B cell (primary cell): Measurements from ENCODE around the gene ZCCHC13. TPM values are rescaled to one million over a fixed set of nuclear protein-coding genes. Genes with fewer than 3 reads are reported as not detected.

Experiments used
- ATAC-seq: fragments of 200-7000 bp; cut with Tn5 transposase; one replicate; pipeline ENCODE4 v1.10.0; 2021; ENCODE audit warnings: low read depth, mild to moderate bottlenecking, moderate number of reproducible peaks, moderate library complexity
- CTCF ChIA-PET: fragments of 350-600 bp; sonication (Branson Sonifier 250); formaldehyde crosslinking; loops from one replicate; lab custom pipeline; 2021; ENCODE audit warnings: antibody characterized with exemption, inconsistent platforms; lab: Charles Lee
- POLR2A ChIA-PET: fragments of 350-600 bp; sonication (Branson Sonifier 250); formaldehyde crosslinking; loops from one replicate; lab custom pipeline; 2021; ENCODE audit warnings: antibody characterized with exemption; lab: Charles Lee
- DNase-seq: peaks from one replicate; pipeline ENCODE4 v3.0.0; 2013
- H2AFZ ChIP-seq: 2 replicates; pipeline ENCODE4 v1.6.1; 2012; ENCODE audit warnings: mild to moderate bottlenecking, low read depth, low read length; ENCODE audit not compliant: insufficient read depth, poor library complexity, severe bottlenecking
- H3K27ac ChIP-seq, 2 donors: 1 replicate in 1 of 2; 2 replicates in 1 of 2; pipeline ENCODE4 v1.5.1; 2012 to 2013; ENCODE audit warnings: low read length in 2 of 2, mild to moderate bottlenecking in 2 of 2, moderate library complexity in 1 of 2
- H3K27me3 ChIP-seq, 4 experiments: fragments of 200-600 bp in 1 of 4; sonication (generic) in 1 of 4; replicated peaks in 1 of 4; 1 replicate in 2 of 4; 2 replicates in 2 of 4; pipeline versions ENCODE4 v1.6.1 to v1.7.0; 2013 to 2016; ENCODE audit warnings: low read length in 3 of 4, mild to moderate bottlenecking in 2 of 4, mixed read lengths in 1 of 4, moderate library complexity in 1 of 4; ENCODE audit not compliant: insufficient read depth in 4 of 4, control insufficient read depth in 3 of 4; ENCODE audit errors: control extremely low read depth in 1 of 4
- H3K36me3 ChIP-seq, 2 experiments: replicated peaks in 1 of 2; 1 replicate in 1 of 2; 2 replicates in 1 of 2; pipeline versions ENCODE4 v1.6.1 to v1.7.1; 2013; ENCODE audit warnings: low read length in 1 of 2; ENCODE audit not compliant: insufficient read depth in 2 of 2, control insufficient read depth in 1 of 2; ENCODE audit errors: control extremely low read depth in 1 of 2, extremely low read depth in 1 of 2
- H3K4me1 ChIP-seq, 2 donors: fragments of 200-600 bp in 1 of 2; sonication (generic) in 1 of 2; 1 replicate in 1 of 2; 2 replicates in 1 of 2; pipeline versions ENCODE4 v1.5.1 to v1.6.1; 2013 to 2017; ENCODE audit warnings: low read length in 2 of 2; ENCODE audit not compliant: control insufficient read depth in 2 of 2, insufficient read depth in 2 of 2
- H3K4me2 ChIP-seq: replicated peaks from 2 replicates; pipeline ENCODE3; 2012; ENCODE audit warnings: mild to moderate bottlenecking, low read depth, low read length; ENCODE audit not compliant: poor library complexity, severe bottlenecking
- H3K4me3 ChIP-seq, 5 experiments: fragments of 200-600 bp in 1 of 5; sonication (generic) in 1 of 5; 1 replicate in 3 of 5; 2 replicates in 2 of 5; pipeline versions ENCODE4 v1.5.1 to v1.7.0; 2011 to 2016; ENCODE audit warnings: low read length in 4 of 5, mild to moderate bottlenecking in 4 of 5, low read depth in 2 of 5, control low read depth in 1 of 5, moderate library complexity in 1 of 5; ENCODE audit not compliant: insufficient read depth in 1 of 5; ENCODE audit errors: control extremely low read depth in 1 of 5, extremely low read depth in 1 of 5
- H3K79me2 ChIP-seq: fragments of 200-600 bp; sonication (generic); one replicate; pipeline ENCODE4 v1.6.0; 2016; ENCODE audit warnings: low read length; ENCODE audit not compliant: control insufficient read depth, insufficient read depth
- H3K9ac ChIP-seq: fragments of 200-600 bp; sonication (generic); 2 replicates; pipeline ENCODE4 v1.6.1; 2017; ENCODE audit warnings: mild to moderate bottlenecking, low read length, moderate library complexity
- H3K9me3 ChIP-seq, 3 donors: one replicate each; pipeline versions ENCODE4 v1.6.1 to v1.7.1; 2013; ENCODE audit warnings: low read length in 2 of 3; ENCODE audit not compliant: control insufficient read depth in 2 of 3, insufficient read depth in 1 of 3; ENCODE audit errors: control extremely low read depth in 1 of 3
- H4K20me1 ChIP-seq: 2 replicates; pipeline ENCODE4 v1.6.0; 2012; ENCODE audit warnings: mild to moderate bottlenecking, low read length; ENCODE audit not compliant: insufficient read depth, control insufficient read depth, poor library complexity, severe bottlenecking
- H3K27ac Mint-ChIP-seq: one replicate; pipeline ENCODE4 v1.8.0; 2021; ENCODE audit warnings: mixed read lengths
- H3K27me3 Mint-ChIP-seq: one replicate; pipeline ENCODE4 v1.8.0; 2021; ENCODE audit warnings: mixed read lengths
- H3K4me1 Mint-ChIP-seq: one replicate; pipeline ENCODE4 v1.8.0; 2021; ENCODE audit warnings: mixed read lengths
- H3K4me3 Mint-ChIP-seq: one replicate; pipeline ENCODE4 v1.8.0; 2021; ENCODE audit warnings: mixed read lengths
- H3K9me3 Mint-ChIP-seq: one replicate; pipeline ENCODE4 v1.8.0; 2022; ENCODE audit warnings: mixed read lengths; ENCODE audit not compliant: insufficient read depth
- EZH2 ChIP-seq: IDR thresholded peaks from 2 replicates; pipeline ENCODE4 v1.6.1; 2012; ENCODE audit warnings: borderline replicate concordance, low read depth, mild to moderate bottlenecking, moderate library complexity, low read length; ENCODE audit not compliant: insufficient read depth, poor library complexity, severe bottlenecking
- whole genome bisulfite sequencing: methylation state at CpG from one replicate; pipeline ENCODE4 v1.1.5; 2013; ENCODE audit warnings: missing lambda C conversion rate; ENCODE audit not compliant: insufficient coverage; 5-methylcytosine and 5-hydroxymethylcytosine counted together
- intact Hi-C: fragments of 100-400 bp; cut with micrococcal nuclease; formaldehyde crosslinking; loops from one replicate; pipeline ENCODE4 v1.10.0; 2022
- polyA plus RNA-seq: library from polyadenylated mRNA; depleted of rRNA; stranded (reverse); fragments of >200 nt; gene quantifications from 2 replicates; pipeline ENCODE4 v1.2.3, GENCODE V29; 2012
- total RNA-seq, 2 donors: library from RNA; stranded (reverse); fragments of 120-200 nt in 1 of 2; gene quantifications; 1 replicate in 1 of 2; 2 replicates in 1 of 2; pipeline versions ENCODE4 v1.2.3 to v1.2.4, GENCODE V29; 2013 to 2022
- TF ChIP-seq, protein P1 (sequence below): fragments of 200-600 bp; IDR thresholded peaks from one replicate; pipeline ENCODE4 v1.8.0; 2022; ENCODE audit warnings: antibody characterized with exemption, mild to moderate bottlenecking

Gene ZCCHC13
- total and polyA plus RNA-seq, 2 donors (not counting 1 experiment from before 2014, with no cell fraction given), result not detected

DNA sequence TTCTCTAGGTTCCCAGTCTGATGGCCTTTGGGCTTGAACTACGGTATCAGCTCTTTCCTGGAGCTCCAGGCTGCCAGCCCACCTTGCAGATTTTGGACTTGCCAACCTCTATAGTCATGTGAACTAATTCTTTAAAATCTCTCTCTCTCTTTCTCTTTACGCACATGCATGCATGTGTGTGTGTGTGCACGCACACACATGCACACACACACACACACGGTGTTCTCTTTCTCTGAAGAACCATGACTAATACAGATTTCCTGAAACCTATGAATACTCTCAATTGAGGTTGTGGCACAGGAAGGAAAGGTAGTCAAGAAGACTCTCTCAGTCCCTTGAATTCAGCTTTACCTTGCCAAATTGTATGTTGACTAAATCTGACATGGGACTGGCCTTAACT is 6.2 kb upstream of the ZCCHC13 start:
- H3K4me2 ChIP-seq, result no peak overlapping the region
- H2AFZ ChIP-seq, result no peak overlapping the region
- H4K20me1 ChIP-seq, result no peaks in the 10 kb centered on the region
- POLR2A ChIA-PET, result no interaction called here
- WGBS, result no CpG with 5 or more reads among the region's 4 CpGs
- ATAC-seq (no peak), DNase-seq (no peak)
- H3K27me3 ChIP-seq, result no peaks in the 10 kb centered on the region
- Mint-ChIP-seq H3K4me1 (peaks cover 3% of the 10 kb centered on the region), H3K27me3 (no peaks in the 10 kb centered on the region), H3K27ac (no peak overlapping the region), H3K4me3 (no peak overlapping the region), H3K9me3 (no peaks in the 10 kb centered on the region)
- peaks cover 0 to 3% of the 10 kb centered on the region in 2 donors for H3K4me1 ChIP-seq
- no peak for TF ChIP-seq EZH2
- TF ChIP-seq, protein P1, sequence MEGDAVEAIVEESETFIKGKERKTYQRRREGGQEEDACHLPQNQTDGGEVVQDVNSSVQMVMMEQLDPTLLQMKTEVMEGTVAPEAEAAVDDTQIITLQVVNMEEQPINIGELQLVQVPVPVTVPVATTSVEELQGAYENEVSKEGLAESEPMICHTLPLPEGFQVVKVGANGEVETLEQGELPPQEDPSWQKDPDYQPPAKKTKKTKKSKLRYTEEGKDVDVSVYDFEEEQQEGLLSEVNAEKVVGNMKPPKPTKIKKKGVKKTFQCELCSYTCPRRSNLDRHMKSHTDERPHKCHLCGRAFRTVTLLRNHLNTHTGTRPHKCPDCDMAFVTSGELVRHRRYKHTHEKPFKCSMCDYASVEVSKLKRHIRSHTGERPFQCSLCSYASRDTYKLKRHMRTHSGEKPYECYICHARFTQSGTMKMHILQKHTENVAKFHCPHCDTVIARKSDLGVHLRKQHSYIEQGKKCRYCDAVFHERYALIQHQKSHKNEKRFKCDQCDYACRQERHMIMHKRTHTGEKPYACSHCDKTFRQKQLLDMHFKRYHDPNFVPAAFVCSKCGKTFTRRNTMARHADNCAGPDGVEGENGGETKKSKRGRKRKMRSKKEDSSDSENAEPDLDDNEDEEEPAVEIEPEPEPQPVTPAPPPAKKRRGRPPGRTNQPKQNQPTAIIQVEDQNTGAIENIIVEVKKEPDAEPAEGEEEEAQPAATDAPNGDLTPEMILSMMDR, result no peak
- H3K27ac ChIP-seq, result no peak overlapping the region
- no peaks in the 10 kb centered on the region for H3K9me3 ChIP-seq
- no peak overlapping the region for H3K9ac ChIP-seq
- H3K79me2 ChIP-seq, result no peaks in the 10 kb centered on the region
- CTCF ChIA-PET, result interaction anchor here (1.4 kb wide), 1 partner anchor 46 kb away, joined by 4 read pairs; no protein-coding TSS in a partner anchor
- no peak overlapping the region for H3K4me3 ChIP-seq
- no peaks in the 10 kb centered on the region for H3K36me3 ChIP-seq
- intact Hi-C loops, result loop anchor here (10.0 kb wide), 1 partner anchor 733 kb away; the partner anchor contains the start of gene CHIC1

DNA sequence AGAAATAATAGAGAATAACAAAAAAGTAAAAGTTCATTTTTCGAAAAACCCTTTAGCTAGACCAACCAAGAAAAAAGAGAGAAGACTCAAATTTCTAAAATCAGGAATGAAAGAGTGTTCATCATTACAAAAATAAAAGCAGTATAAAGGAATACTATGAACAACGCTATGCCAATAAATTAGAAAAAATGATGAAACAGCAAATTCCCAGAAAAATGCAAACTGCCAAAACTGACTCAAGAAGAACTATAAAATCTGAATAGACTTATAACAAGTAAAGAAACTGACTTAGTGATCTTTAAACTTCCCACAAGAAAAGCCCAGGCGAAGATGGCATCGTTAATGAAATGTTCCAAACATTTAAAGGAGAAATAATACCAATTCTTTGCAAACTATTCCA is 3.1 kb upstream of the ZCCHC13 start:
- Histone ChIP-seq H3K36me3 (no peaks in the 10 kb centered on the region), H2AFZ (no peak overlapping the region), H3K9me3 (no peaks in the 10 kb centered on the region), H4K20me1 (no peaks in the 10 kb centered on the region), H3K4me3 (no peak overlapping the region), H3K4me1 (no peaks in the 10 kb centered on the region), H3K27me3 (no peaks in the 10 kb centered on the region), H3K79me2 (no peaks in the 10 kb centered on the region), H3K9ac (no peak overlapping the region), H3K27ac (no peak overlapping the region), H3K4me2 (no peak overlapping the region)
- WGBS, result no CpG with 5 or more reads among the region's 4 CpGs
- Mint-ChIP-seq H3K27ac (no peak overlapping the region), H3K4me1 (no peaks in the 10 kb centered on the region), H3K4me3 (no peak overlapping the region), H3K9me3 (no peaks in the 10 kb centered on the region), H3K27me3 (no peaks in the 10 kb centered on the region)
- ChIA-PET CTCF (no interaction called here), POLR2A (no interaction called here)
- ATAC-seq, result no peak
- TF ChIP-seq, protein P1, result no peak
- TF ChIP-seq EZH2, result no peak
- DNase-seq, result no peak
- intact Hi-C loops, result no loop called here
